Neural progenitor cell (in vitro differentiated cells): Measurements from ENCODE around the gene TMEM41B. TPM values are rescaled to one million over a fixed set of nuclear protein-coding genes. Genes with fewer than 3 reads are reported as not detected.
"Not testable (repeated sequence)": the region's sequence is repeated elsewhere in the genome, so short reads cannot be mapped to it uniquely, and the experiment has no call there.

Experiments used
- DNase-seq: peaks from one replicate; pipeline ENCODE4 v3.0.0-alpha.2; 2016; ENCODE audit warnings: low spot score
- H2AFZ ChIP-seq: fragments of 200-600 bp; sonication (generic); replicated peaks from 2 replicates; pipeline ENCODE4 v1.6.1; 2016; ENCODE audit warnings: antibody characterized with exemption
- H3F3A ChIP-seq: fragments of 200-600 bp; sonication (generic); 2 replicates; pipeline ENCODE4 v1.6.1; 2016; ENCODE audit warnings: antibody characterized with exemption, low read depth
- H3K27ac ChIP-seq: fragments of 200-600 bp; sonication (generic); 2 replicates; pipeline ENCODE4 v1.5.1; 2016; ENCODE audit warnings: mild to moderate bottlenecking
- H3K27me3 ChIP-seq: fragments of 200-600 bp; sonication (generic); 2 replicates; pipeline ENCODE4 v1.6.1; 2016; ENCODE audit warnings: mild to moderate bottlenecking, moderate library complexity
- H3K36me3 ChIP-seq: fragments of 200-600 bp; sonication (generic); 2 replicates; pipeline ENCODE4 v1.5.1; 2016
- H3K4me1 ChIP-seq: fragments of 200-600 bp; sonication (generic); 2 replicates; pipeline ENCODE4 v1.6.1; 2016; ENCODE audit warnings: mixed run types
- H3K4me2 ChIP-seq: fragments of 200-600 bp; sonication (generic); 2 replicates; pipeline ENCODE4 v1.6.1; 2016
- H3K4me3 ChIP-seq: fragments of 200-600 bp; sonication (generic); 2 replicates; pipeline ENCODE4 v1.5.1; 2016
- H3K79me2 ChIP-seq: fragments of 200-600 bp; sonication (generic); 2 replicates; pipeline ENCODE4 v1.6.1; 2016; ENCODE audit warnings: low read depth
- H3K9ac ChIP-seq: fragments of 200-600 bp; sonication (generic); 2 replicates; pipeline ENCODE4 v1.6.1; 2016
- H3K9me3 ChIP-seq: fragments of 200-600 bp; sonication (generic); 2 replicates; pipeline ENCODE4 v1.5.1; 2016; ENCODE audit warnings: low read depth
- H4K20me1 ChIP-seq: fragments of 200-600 bp; sonication (generic); 2 replicates; pipeline ENCODE4 v1.6.1; 2016; ENCODE audit warnings: low read depth
- H3K27ac Mint-ChIP-seq: 3 replicates; pipeline ENCODE4 v1.8.0; 2021; ENCODE audit warnings: mixed read lengths
- H3K27me3 Mint-ChIP-seq: 2 replicates; pipeline ENCODE4 v1.8.0; 2022; ENCODE audit warnings: low read depth, mild to moderate bottlenecking, inconsistent platforms, moderate library complexity, mixed read lengths; ENCODE audit not compliant: insufficient read depth
- H3K36me3 Mint-ChIP-seq: 3 replicates; pipeline ENCODE4 v1.8.0; 2021; ENCODE audit warnings: mixed read lengths
- H3K4me1 Mint-ChIP-seq: 3 replicates; pipeline ENCODE4 v1.8.0; 2021; ENCODE audit warnings: mixed read lengths
- H3K4me3 Mint-ChIP-seq: 3 replicates; pipeline ENCODE4 v1.8.0; 2021; ENCODE audit warnings: mild to moderate bottlenecking, moderate library complexity, mixed read lengths
- H3K9me3 Mint-ChIP-seq: 3 replicates; pipeline ENCODE4 v1.8.0; 2020; ENCODE audit warnings: mixed read lengths
- CTCF ChIP-seq: fragments of 200-600 bp; sonication (generic); IDR thresholded peaks from 2 replicates; pipeline ENCODE4 v1.5.1; 2017; ENCODE audit warnings: antibody characterized with exemption, mild to moderate bottlenecking
- EZH2 ChIP-seq: fragments of 200-600 bp; sonication (generic); IDR thresholded peaks from 2 replicates; pipeline ENCODE4 v1.6.1; 2017; ENCODE audit warnings: antibody characterized with exemption, mild to moderate bottlenecking, moderate library complexity
- EZH2phosphoT487 ChIP-seq: fragments of 200-600 bp; sonication (generic); IDR thresholded peaks from 2 replicates; pipeline ENCODE4 v1.6.1; 2017; ENCODE audit warnings: antibody characterized with exemption
- total RNA-seq: library from RNA; depleted of rRNA; stranded (reverse); fragments of >200 nt; gene quantifications from 2 replicates; pipeline ENCODE4 v1.2.3, GENCODE V29; 2015; ENCODE audit warnings: low replicate concordance

The TMEM41B gene
- total RNA-seq, 1 donor from 2014 or later = 82.4 TPM

- Histone ChIP-seq H2AFZ (peak overlapping the region; percentile 38), H3K4me3 (no peak overlapping the region), H3F3A (peaks cover 4% of the 10 kb centered on the region), H3K36me3 (no peaks in the 10 kb centered on the region), H3K27ac (no peak overlapping the region), H3K27me3 (no peaks in the 10 kb centered on the region), H3K4me1 (no peaks in the 10 kb centered on the region), H4K20me1 (no peaks in the 10 kb centered on the region), H3K4me2 (no peak overlapping the region), H3K9me3 (no peaks in the 10 kb centered on the region), H3K9ac (no peak overlapping the region), H3K79me2 (no peaks in the 10 kb centered on the region)
- H3K36me3 Mint-ChIP-seq = no peaks in the 10 kb centered on the region
- no peak overlapping the region for H3K4me3 Mint-ChIP-seq
- TF ChIP-seq EZH2 (no peak), CTCF (no peak), EZH2phosphoT487 (no peak)
- H3K4me1 Mint-ChIP-seq = no peaks in the 10 kb centered on the region
- H3K27ac Mint-ChIP-seq = no peak overlapping the region
- no peak for DNase-seq
- H3K27me3 Mint-ChIP-seq = peaks cover 2% of the 10 kb centered on the region
- no peaks in the 10 kb centered on the region for H3K9me3 Mint-ChIP-seq
These were observed 16.3 kb upstream of the TMEM41B start for GRCh38 chr11:9330387-9331384.

- H3K9ac ChIP-seq = no peak overlapping the region
- Mint-ChIP-seq H3K4me3 (no peak overlapping the region), H3K9me3 (no peaks in the 10 kb centered on the region), H3K27ac (no peak overlapping the region), H3K27me3 (peaks cover 10% of the 10 kb centered on the region), H3K4me1 (peaks cover 27% of the 10 kb centered on the region), H3K36me3 (no peaks in the 10 kb centered on the region)
- H3K9me3 ChIP-seq = no peaks in the 10 kb centered on the region
- no peak overlapping the region for H3K4me3 ChIP-seq
- peaks cover 30% of the 10 kb centered on the region for H3K4me1 ChIP-seq
- H3K36me3 ChIP-seq = no peaks in the 10 kb centered on the region
- H3K27me3 ChIP-seq = no peaks in the 10 kb centered on the region
- H3K4me2 ChIP-seq = peak overlapping the region; percentile 65
- peaks cover 45% of the 10 kb centered on the region for H3F3A ChIP-seq
- H4K20me1 ChIP-seq = no peaks in the 10 kb centered on the region
- peak overlapping the region; percentile 73 for H2AFZ ChIP-seq
- no peaks in the 10 kb centered on the region for H3K79me2 ChIP-seq
- DNase-seq = no peak
- no peak for TF ChIP-seq CTCF
- TF ChIP-seq EZH2phosphoT487 = no peak
- TF ChIP-seq EZH2 = no peak
- no peak overlapping the region for H3K27ac ChIP-seq
These were observed 5.7 kb upstream of the TMEM41B start for GRCh38 chr11:9320047-9320446.

GRCh38 chr11:9319377-9320001 lies 5.1 kb upstream of the TMEM41B start:
- not testable (repeated sequence) for H3K9me3 Mint-ChIP-seq, H3K9ac ChIP-seq, H3K27me3 ChIP-seq, H3K79me2 ChIP-seq, H3K9me3 ChIP-seq, H3K36me3 Mint-ChIP-seq, H3K36me3 ChIP-seq, H4K20me1 ChIP-seq, H3K4me3 Mint-ChIP-seq
- Histone ChIP-seq H3K4me2 (peak overlapping the region; percentile 65), H3F3A (peaks cover 48% of the 10 kb centered on the region), H3K27ac (peak overlapping the region; percentile 68), H2AFZ (peak overlapping the region; percentile 82), H3K4me3 (peak overlapping the region; percentile 29), H3K4me1 (peaks cover 31% of the 10 kb centered on the region)
- Mint-ChIP-seq H3K27me3 (peaks cover 11% of the 10 kb centered on the region), H3K4me1 (peaks cover 30% of the 10 kb centered on the region), H3K27ac (peak overlapping the region; percentile 61)
- peak; percentile 32 for DNase-seq

GRCh38 chr11:9318442-9319376 lies 4.3 kb upstream of the TMEM41B start:
- H4K20me1 ChIP-seq, H3K36me3 ChIP-seq, H3K9ac ChIP-seq, H3K9me3 Mint-ChIP-seq, H3K36me3 Mint-ChIP-seq, H3K27me3 ChIP-seq, H3K79me2 ChIP-seq, H3K9me3 ChIP-seq: not testable (repeated sequence)
- peak overlapping the region; percentile 65 for H3K4me2 ChIP-seq
- peaks cover 53% of the 10 kb centered on the region for H3F3A ChIP-seq
- peak overlapping the region; percentile 61 for H3K27ac Mint-ChIP-seq
- peaks cover 31% of the 10 kb centered on the region for H3K4me1 Mint-ChIP-seq
- H3K27ac ChIP-seq = peak overlapping the region; percentile 68
- H3K4me3 Mint-ChIP-seq = peak overlapping the region; percentile 36
- peak overlapping the region; percentile 29 for H3K4me3 ChIP-seq
- DNase-seq = peak; percentile 30
- peaks cover 31% of the 10 kb centered on the region for H3K4me1 ChIP-seq
- peak overlapping the region; percentile 82 for H2AFZ ChIP-seq
- peaks cover 14% of the 10 kb centered on the region for H3K27me3 Mint-ChIP-seq
